AML-193 (cell line): ENCODE measurements around the gene PCGF1.
"Not testable (repeated sequence)": the region's sequence is repeated elsewhere in the genome, so short reads cannot be mapped to it uniquely, and the experiment has no call there.

Source experiments
- DNase-seq, 2 experiments: peaks; one replicate each; lab custom pipeline; 2025; lab: John Stamatoyannopoulos, UW

The PCGF1 gene

DNA sequence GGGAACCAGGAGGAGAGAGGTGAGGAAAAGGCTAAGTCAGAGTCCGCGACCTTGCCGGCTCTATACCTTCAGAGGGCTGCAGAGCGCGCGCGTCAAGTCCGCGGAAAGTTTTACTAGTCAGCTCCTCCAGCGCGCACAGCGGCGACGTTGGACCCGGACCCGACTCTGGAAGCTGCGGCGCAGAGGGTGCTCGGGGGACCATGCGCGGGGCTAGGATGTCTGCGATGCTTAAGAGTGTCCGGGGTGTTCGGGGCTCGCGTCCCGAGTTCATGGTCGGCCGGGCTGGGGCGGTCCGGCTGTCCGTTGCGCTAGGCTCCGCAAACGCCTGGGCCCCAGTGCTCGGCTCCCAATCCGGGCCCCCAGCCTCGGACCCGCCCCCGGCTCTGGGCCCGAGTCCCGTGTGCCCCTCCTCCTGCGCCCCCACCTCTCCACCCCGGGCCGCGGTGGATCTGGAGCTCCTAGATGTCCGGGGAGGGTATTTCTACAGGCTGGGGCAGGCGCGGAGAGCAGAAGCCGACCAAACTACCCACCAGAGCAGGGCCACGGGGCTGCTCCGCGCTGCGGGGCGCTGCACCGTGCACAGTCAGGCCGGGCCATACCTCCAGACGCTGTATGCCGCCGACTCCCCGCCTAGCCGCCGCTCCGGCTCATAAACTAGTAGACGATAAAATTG, 8.1 kb downstream of the PCGF1 start, which contains the start of gene LBX2:
TSS of gene LBX2 (minus strand) at position 337 of the 673 bp plus-strand sequence. CDS start at position 271, 66 bp downstream.
- no peak for DNase-seq

DNA sequence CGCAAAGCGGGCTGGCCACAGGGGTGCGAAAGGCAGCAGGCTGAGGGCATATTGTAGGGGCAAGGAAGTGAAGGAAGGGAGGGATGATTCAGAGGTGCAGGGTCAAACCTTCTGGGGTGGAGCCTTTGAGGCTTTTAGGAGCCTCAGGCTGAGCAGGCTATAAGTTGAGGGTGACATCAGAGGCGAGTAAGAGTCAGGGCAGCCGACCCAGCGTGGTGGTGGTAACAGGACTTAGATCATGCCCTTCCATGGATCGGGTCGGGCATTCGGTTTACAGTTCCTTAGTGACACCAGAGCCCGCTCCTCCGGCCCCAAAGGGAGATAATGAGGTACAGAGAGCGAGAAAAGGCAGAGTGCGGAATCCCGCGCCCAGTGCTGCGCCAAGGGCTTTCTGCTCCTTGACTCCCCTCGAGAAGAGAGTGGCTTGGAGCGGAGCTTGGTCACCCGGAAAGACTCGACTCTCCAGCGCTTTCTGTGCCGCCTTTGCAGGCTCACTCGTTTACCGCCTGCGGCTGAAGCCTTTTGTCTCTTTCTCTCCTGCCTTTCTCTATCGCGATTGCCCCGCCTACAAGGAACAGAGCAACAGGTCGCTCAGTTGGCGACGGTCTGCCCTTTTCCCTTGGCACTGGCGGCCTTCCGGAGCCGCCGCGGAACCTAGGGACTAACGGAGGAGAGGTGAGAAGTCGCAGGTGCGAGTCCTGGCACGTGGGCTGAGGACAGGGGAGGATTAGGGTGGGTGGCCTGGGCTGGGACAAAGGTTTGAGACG, 8.8 kb downstream of the PCGF1 start:
- DNase-seq: no peak

- DNase-seq: no peak
Measured at GRCh38 chr2:74497777-74498499, 9.6 kb downstream of the PCGF1 start.

DNA sequence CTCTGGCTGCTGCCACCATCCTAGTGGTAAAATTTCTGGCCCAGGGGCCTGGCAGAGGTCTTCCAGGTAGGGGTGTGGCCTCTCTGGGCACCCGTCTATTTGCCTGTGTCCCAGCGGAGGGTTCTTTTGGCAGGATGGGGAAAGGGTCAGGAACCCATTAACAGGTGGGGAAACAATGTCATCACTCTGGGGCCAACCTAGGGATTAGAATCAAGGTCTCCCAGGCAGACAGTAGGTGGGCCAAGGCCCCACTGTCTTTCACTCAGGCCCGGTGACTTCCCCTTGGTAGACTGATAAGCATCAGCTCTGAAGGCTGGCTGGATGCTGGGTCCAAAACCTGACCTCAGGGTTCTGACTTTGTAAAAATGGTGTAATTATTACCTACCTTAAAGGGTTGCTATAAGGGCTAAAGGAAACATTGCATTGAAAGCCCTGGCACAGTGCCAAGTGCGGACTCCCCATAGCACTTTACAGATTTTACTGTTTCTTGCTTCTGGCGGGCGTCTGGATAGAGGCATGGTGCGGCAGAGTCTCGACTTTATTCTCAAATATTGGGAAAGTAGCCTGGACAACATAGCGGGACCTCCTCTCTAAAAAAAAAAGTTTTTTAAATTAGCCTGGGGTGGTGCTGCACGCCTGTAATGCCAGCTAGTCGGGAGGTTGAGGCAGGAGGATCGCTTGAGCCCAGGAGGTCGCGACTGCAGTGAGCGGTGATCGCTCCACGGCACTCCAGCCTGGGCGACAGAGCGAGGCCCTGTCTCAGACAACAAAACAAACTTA, 10.3 kb downstream of the PCGF1 start:
- DNase-seq: no peak

- DNase-seq: no peak
Measured at GRCh38 chr2:74495440-74495839, 12.1 kb downstream of the PCGF1 start.

GRCh38 chr2:74493546-74493945, 13.9 kb downstream of the PCGF1 start:
- no peak for DNase-seq

DNA sequence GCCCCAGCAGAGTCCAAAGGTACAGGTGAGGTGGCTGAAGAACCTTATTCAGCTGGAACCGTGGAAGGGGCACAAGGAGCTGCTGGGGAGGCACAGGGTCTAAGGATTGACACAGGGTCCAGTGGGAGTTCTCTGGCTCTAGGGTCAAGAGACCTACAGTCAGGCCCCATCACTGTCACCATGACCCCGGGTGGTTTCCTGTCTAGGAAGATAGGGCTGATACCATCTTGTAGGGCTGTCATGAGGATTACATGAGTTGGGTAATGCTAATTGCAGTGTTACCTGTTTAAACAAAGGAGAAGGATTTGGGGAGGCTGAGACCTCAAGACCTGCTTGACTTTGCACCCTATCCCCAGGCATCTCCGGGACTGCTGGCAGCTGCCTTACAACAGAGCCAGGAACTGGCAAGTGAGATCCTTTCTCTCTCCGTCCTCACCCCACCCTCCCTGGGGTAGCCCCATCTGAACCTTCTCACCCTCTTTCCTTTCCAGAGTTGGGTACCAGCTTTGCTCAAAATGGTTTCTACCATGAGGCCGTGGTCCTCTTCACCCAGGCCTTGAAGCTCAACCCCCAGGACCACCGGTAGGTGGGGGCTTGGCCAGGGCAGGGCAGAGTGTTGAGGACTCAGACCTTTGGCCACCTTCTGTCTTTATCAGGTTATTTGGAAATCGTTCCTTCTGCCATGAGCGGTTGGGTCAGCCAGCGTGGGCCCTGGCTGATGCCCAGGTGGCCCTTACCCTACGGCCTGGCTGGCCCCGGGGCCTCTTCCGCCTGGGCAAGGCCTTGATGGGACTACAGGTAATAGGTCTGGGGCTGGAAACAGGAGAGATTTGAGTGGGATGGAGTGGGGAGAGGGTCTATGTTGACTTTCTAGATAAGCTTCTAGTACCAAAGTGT, 15.6 kb downstream of the PCGF1 start:
- no peak for DNase-seq

GRCh38 chr2:74489906-74490305, 17.6 kb downstream of the PCGF1 start:
- DNase-seq: no peak

GRCh38 chr2:74488643-74489481, 18.6 kb downstream of the PCGF1 start:
- DNase-seq: no peak

- no peak for DNase-seq
Measured at GRCh38 chr2:74486141-74486540, 21.4 kb downstream of the PCGF1 start.

DNA sequence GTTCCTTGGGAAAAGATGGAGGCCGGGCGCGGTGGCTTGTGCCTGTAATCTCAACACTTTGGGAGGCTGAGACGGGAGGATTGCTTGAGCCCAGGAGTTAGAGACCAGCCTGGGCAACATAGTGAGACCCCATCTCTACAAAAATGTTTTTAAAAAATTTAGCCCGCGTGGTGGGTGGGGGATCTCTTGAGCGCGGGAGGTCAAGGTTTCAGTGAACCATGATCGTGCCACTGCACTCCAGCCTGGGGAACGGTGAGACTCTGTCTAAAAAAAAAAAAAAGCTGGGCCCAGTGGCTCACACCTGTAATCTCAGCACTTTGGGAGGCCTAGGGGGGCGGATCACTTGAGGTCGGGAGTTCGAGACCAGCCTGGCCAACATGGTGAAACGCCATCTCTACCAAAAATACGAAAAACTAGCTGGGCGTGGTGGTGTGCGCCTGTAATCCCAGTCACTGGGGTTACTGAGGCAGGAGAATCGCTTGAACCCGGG, 23.8 kb downstream of the PCGF1 start:
- DNase-seq: not testable (repeated sequence)

DNA sequence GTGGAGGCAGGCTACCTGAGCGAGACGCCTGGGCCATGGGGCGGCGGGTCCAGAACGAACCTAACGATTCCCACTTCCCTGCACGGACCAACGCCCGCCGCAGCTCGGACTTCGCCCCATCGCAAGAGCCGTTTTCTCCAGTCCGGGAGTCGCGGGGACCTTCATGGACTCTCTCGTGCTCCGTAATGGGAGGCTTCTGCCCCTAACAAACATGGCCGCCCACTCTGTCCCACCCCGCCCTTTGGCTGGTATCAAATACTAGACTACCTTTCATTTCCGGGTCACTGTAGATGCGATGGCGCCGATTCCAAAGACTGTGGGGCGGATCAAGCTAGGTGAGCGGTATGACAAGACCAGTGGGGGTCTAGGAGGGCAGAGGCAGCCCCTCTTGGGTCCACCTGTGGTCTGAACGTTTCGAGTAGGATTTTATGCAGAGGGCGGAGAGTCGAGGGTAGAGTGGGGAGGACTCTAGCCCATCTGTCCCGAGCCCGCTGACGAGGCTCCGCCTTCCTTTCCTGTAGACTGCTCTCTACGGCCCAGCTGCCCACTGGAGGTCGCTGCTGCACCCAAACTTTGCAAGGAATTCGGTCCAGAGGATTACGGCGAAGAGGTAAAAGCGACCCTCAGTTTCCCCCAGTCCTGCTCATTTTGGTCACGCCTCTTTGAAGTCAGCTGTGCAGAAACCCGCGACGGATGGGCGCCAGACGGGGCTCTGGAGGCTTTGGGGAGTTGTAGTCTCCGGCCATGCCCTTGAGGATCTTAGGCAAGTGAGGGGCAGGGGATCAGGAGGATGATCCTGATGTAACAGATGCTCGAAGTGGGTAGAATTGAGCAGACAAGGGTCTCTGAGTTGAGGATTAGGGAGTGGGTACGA, 24.5 kb downstream of the PCGF1 start, which contains the start of the genes CCDC142 and TTC31:
TSS of gene CCDC142 (minus strand) at position 198 of the 874 bp plus-strand sequence. CDS start at position 37, 161 bp downstream.
TSS of gene TTC31 (plus strand) at position 281 of the 874 bp plus-strand sequence. CDS start at position 296, 15 bp downstream.
- DNase-seq: peak; percentile 92 to 95

DNA sequence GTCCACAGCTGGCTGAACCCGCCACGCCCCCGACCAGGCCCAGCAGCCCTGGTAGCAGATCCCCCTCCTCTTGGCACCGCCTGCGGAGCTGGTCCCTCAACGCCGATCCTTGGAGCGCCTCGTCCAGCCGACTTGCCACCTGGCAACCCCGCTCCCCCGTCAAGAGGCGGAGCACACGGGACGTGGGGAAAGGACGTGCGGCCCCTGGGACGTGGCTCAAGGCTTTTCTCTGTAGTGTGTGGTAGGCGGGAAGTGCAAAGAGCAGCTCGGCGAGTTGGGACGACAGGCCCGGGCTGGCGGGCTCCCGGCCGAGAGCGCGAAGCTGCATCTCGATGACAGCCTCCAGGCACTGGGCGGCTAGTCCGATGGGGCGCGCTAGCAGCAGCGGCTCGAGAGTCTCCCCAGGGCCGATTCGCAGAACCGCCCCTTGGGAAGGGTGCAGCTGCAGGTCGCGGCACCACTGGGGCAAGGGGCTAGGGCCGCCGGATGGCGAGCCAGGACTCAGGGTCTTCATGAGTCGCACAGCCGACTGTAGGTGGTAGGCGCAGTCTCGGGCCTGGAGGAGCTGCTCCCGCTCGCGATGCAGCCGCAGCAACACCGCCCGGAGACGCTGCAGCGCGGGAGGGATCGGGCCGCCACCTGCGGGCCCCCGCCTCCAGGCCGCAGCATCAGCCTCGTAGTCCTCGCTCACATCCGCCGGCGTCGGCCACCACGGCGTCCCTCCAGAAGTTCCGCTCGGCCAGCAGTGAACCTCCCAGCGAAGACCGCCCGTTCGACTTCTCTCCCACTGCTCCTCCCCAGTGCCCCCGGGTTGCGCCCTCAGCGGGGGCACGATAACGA, 25.3 kb downstream of the PCGF1 start:
- DNase-seq: peak; percentile 47 to 54

DNA sequence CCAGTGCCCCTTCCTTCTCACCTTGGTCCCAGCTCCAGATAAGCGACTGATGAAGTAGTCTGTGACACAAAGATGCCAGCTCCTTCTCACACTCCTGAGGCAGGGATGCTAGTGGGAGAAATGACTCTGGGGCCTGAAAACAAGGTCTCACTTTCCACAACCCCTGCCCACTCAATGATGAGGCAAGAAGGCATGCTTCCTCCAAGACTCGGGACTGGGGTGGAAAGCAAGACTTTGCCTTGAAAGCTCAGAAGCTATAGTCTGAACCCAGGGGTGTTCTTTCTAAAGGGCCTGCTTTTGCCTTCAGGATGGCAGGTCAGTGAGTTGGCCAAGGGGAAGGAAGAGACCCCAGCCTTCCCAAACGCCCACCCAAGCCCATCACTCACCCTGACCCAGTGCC, 26.1 kb downstream of the PCGF1 start:
- DNase-seq: no peak

DNA sequence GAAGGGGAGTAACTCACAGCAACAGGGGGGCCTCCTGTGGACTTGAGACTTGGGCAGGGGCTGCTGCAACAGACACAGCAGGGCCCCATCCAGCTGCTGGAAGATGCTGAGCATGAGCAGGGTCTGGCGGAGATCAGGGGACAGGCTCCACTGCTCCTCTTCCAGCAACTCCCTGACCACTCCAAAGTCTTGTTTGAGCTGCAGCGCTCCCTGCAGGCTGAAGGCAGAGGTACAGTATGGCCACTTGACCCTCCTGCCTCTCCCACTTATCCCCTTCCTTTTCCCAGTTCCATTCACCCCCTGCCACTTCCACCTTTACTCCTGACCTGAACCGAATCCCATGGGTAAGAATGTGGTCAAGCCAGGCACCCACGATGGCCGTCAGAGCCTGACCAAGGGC, 32.6 kb downstream of the PCGF1 start:
- DNase-seq: no peak

- no peak for DNase-seq
Measured at GRCh38 chr2:74474481-74474880, 33.0 kb downstream of the PCGF1 start.

DNA sequence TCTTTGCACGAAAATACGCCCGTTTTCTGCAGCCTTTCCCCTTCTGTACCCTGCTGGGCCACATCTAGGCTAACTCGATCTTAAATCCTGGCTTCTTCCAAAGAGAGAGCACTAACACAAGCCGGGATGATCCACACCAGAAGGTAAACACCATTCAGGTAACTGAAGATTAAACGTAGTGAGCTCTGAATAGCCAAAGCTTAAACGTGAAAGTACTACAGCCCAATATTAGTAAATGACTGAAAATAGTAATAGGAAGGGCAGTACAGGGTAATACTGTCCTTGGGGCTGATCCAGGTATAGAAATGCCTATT, 34.6 kb downstream of the PCGF1 start:
- no peak for DNase-seq
